GM18907 (cell line): ENCODE measurements around the gene ADI1.
"Not testable (repeated sequence)": the region's sequence is repeated elsewhere in the genome, so short reads cannot be mapped to it uniquely, and the experiment has no call there.

Experiments used
- ATAC-seq: cut with Tn5 transposase; IDR thresholded peaks from one replicate; pipeline ENCODE4 v1.9.1; 2021; ENCODE audit warnings: mild to moderate bottlenecking, moderate library complexity; ENCODE audit not compliant: unreplicated experiment

Gene ADI1

DNA sequence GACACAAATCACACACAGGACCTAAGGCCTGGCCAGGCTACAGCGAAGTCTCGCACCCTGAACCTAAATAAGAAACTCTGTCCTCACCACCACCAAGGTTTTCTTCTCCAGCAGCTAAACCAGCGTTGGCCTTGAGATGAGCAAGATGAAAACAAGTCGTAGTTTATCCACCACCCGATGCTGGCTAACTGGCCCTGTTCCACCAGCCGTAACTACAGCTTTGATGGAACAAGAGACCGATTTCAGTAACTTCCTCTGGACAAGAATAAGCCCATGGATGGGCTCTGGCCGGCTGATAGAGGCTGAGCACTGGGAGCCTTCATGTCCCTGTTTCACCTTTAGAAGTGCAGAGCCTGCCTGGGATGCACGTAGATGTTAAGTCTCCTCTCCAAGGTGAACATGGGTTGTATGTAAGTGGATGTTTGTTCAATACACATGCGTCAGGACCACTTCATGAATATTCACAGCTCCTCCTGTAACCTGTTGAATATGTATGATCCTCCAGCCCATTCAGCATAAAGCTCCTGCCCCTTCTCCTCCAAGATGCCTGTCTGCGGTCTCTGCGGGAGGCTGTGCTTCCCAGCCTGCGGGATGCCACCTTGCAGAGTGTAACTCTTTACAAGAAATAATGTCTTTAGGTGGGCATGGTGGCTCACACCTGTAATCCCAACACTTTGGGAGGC lies 24.2 kb downstream of the ADI1 start:
- ATAC-seq = no peak

DNA sequence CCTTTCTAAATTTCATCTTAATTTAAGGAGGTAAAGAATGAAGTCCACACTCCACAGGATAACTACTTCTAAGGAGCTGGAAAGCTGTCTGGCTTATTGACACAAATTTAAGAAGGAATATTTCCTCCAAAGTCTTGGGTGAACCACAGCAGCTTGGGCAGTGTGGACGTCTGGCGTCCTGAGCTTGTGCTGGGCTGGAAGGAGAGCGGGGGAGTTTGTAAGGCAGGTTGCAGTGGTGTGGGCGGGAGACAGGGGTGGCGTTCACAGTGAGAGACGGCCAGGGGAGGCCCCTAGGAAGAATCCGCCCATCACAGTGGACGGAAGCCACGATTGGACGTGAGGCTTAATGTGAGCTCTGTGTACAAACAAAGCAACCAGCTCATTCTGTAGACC lies 25.7 kb downstream of the ADI1 start:
- ATAC-seq = no peak

DNA sequence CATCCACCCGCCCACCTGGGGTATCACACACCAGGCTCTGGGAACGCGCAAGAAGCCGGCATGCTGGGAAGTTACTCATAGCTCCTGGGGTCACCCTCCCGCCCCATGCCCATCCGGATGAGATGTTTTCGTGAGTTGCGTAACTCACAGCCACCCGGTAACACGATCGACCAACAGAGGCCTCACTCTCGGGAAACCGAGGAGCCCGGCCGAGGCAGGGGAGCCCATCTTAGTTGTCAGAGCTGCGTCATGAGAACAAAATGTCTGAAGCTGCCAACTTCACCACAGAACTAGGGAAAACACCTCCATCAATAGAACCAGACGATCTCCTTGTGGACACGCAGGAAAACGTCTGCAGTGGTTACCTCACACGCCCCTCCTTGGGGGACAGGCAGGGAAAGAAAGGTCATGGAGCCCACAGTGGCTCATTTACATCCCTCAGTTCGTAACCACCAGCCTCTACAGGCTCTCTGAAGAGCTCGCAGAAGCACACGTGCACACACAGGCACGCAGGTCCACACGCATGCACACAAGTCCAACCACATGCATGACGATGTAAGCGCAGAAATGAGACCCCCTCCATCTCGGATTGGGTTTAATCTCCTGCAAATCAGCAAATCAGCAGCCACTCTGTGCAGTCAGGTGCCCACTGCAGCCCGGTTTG lies 26.2 kb downstream of the ADI1 start:
- ATAC-seq = no peak

- not testable (repeated sequence) for ATAC-seq
Observed at GRCh38 chr2:3492475-3492787, 26.9 kb downstream of the ADI1 start.

DNA sequence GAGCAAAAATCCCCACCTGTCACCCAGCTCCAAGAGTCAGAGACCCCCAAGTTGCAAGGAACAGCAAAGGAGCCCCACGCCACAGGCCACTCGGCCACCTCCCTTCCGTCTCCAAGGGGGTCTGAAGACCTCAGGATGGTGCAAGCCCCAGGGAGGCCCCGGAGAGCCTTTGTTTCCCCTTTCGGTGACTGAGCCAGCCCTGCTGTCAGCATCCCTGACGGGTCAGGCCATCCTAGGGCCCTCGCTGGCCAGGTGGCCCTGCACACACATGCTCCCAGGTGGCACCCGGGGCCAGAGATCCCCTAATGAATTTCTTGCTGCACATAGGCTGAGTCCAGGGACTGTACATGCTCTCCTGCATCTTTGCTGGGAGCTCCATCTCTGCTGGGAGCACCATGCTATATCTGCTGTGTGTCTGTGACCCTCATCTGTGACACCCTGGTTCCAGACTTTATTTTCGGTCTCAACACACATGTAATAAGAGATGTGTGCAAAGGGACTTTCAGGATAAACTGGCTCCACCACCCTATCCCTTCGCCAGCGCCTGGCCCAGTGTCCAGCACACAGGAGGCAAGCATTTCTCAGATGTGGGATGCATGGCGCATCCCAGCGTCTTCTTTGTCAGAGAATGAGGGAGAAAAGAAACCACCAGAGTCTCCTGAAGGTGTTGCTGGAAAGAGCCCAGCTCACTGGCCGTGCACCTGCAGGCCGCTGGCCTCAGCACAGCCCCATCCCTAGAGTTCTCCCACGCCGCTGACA lies 27.4 kb downstream of the ADI1 start:
- ATAC-seq = no peak

- no peak for ATAC-seq
Observed at GRCh38 chr2:3491306-3491705, 28.0 kb downstream of the ADI1 start.

GRCh38 chr2:3490191-3491170 lies 28.9 kb downstream of the ADI1 start:
- no peak for ATAC-seq

- ATAC-seq = no peak
Observed at GRCh38 chr2:3489764-3490115, 29.6 kb downstream of the ADI1 start.

DNA sequence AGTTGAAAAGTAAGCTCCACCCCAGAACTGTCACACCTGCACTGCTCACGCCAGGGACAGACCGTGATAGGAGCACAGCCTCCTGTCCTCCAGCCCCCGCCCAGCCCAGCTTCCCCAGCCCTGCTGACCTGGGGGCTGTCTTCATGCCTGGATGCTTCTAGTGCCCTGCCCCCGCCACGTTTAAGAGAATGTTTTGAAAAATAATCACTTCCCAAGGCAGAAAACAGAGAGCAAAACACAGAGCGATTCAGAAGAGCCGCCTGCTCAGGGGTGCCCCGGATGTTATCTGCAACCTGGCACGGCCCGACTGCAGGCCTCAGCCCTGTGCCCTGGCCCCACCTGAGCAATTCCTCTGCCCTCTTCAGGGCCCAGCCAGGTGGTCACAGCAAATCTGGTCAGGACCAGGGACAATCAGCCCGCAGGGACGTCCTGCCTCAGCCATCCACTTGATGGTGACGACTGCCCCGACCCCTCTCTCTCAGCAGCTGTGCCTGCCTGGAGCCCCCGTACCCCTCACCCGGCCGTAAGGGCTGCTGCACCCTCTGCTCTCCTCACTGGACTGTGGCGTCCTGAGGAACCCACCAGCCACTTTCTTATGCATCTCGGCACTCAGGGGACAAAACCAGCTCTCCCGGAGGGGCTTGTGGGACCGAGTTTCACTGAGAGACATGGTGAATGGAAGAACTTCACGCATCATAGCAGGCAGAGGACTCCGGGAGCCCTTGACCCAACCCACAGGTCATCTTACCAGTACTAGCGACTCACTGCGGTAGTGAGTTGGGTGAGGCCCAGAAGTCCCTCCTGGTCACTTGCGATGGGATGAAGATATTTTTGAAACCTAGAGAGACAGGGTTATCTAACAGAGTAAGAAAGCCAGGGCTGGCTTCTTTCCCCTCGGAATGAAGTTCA lies 30.2 kb downstream of the ADI1 start:
- ATAC-seq = no peak

DNA sequence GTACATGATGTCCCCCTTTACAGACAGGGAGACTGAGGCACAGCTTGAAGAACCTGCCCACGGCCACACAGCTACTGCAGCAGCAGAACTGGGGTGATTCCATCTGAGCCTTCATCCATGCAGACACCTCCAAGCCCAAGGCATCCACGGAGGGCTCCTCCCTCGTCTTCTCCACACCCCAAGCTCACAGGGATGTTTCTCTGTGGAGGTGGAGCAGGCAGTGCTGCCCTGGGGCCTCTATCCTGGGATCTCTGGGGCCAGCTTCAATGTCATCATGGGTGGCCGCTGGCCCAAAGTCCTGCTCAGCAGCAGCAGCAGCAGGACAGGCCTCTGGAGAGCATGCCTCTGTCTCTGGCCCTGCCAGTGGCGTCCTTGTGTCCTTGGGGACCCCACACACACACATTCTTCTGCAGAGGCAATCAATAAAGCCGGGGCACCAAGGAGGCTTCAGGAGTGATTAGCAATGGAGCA lies 31.2 kb downstream of the ADI1 start:
- no peak for ATAC-seq

DNA sequence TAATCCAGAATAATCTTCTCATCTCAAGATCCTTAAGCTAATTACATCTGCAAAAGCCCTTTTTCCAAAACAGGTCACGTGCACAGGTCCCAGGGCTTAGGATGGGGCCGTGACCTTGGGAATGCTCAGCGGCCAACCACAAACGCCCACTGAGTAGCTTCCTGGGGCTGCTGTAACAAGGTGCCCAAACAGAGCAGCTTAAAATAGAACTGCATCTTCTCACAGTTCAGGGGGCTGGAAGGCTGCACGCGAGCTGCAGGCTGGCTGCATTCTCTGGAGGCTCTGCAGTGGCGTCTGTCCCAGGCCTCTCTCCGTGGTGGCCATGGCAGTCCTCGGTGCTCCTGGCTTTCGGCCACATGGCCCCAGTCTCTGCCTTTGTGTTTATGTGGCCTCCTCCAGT lies 31.9 kb downstream of the ADI1 start:
- ATAC-seq = no peak

- ATAC-seq = no peak
Observed at GRCh38 chr2:3487028-3487425, 32.3 kb downstream of the ADI1 start.

DNA sequence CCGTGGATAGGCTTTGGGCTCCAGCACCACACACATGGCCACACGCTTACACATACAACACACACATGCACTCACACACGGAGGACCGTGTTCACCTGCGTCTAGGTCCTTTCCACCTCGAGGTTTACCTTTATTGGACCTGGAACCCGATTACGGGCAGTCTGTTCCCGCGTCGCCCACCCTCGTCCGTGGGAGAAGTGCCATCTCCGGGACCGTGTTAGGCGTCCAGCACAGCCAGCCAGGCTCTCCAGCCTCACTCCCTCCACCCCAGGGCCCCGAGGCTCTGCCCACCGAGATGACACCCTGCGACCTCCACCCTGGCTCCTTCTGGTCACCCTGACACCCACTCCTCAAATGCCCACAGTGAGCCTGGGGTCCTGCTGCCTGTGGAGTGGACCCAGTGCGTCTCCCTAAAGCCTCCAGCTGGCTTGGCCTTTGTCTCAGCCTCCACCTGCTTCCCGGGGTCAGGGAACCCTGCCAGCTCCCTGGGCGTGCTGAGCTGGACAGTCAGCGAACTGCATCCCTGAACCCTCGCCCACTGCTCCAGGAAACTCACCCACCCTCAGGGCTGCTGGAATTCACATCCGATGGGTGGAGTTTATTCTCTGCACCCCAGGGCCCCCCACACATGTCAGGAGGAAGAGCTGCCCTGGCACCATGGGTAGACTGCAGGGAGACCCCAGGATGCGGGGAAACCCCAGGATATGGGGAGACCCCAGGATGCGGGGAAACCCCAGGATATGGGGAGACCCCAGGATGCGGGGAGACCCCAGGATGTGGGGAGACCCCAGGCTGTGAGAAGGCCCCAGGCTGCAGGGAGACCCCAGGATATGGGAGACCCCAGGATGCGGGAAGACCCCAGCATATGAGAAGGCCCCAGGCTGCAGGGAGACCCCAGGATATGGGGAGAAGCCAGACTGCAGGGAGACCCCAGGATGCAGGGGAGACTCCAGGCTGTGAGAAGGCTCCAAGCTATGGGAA lies 33.0 kb downstream of the ADI1 start:
- no peak for ATAC-seq

DNA sequence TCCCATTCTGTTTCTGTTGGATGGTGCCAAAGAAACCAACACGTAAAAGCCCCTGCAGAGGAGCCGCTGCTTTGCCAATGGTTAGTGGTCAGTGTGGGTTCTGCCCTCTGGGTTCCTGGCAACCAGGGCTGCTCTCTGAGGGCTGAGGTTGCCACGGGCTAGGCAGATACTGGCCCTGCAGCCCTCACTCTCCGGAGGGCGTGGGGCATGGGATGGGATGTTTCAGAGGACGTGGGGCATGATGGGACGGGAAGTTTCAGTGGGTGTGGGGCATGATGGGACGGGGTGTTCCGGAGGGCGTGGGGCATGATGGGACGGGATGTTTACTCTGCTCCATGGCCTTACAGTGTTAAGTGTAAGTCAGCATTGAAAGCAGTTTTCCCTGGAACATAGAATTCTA lies 34.2 kb downstream of the ADI1 start:
- no peak for ATAC-seq

- ATAC-seq = no peak
Observed at GRCh38 chr2:3483986-3484960, 35.1 kb downstream of the ADI1 start.

DNA sequence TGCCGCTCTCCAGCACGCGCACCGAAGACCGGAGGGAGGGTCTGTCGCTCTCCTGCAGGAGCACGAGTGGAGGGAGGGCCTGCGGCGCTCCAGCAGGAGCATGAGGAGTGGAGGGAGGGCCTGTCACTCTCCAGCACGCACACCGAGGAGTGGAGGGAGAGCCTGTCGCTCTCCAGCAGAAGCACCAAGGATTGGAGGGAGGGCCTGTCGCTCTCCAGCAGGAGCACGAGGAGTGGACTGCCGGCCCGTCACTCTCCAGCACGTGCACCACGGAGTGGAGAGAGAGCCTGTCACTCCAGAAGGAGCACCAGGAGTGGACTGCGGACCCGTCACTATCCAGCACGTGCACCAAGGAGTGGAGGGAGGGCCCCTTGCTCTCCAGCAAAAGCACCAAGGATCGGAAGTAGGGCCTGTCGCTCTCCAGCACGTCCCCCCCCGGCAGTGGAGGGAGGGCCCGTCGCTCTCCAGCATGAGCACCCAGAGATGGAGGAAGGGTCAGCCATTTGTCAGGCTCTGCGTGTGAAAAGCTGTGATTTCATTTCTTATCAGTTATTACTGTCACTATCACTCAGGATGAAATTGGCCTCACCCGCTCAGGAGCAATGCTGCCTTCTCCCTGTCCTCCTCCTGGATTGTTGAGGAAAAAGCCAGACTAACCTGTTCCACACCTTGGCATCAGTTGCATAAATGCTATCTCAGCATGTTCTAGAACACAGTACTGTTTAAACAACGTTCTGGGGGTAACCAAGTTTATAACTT lies 35.9 kb downstream of the ADI1 start:
- ATAC-seq = no peak

GRCh38 chr2:3482363-3482821 lies 36.9 kb downstream of the ADI1 start:
- no peak for ATAC-seq
